Measurements from ENCODE around the gene EDIL3. TPM values are rescaled to one million over a fixed set of nuclear protein-coding genes. Genes with fewer than 3 reads are reported as not detected.

Gene EDIL3
- total and polyA plus RNA-seq, 12 donors, result 4.6 to 59.7 (median 13.7) TPM

- Histone ChIP-seq H3K4me1 (replicated peaks in 1 of 2) (no peaks in the 10 kb centered on the region), H3K27me3 (no peaks in the 10 kb centered on the region), H3K27ac (no peak overlapping the region), H3K9me3 (replicated peaks in 1 of 3) (no peaks in the 10 kb centered on the region), H3K4me3 (no peak overlapping the region), H3K36me3 (replicated peaks in 1 of 2) (no peaks in the 10 kb centered on the region)
- intact Hi-C loops (cut with DNase I), result no loop called here
- 68 to 85% (median 82%) methylated on average over 1 of the region's 1 CpG for WGBS, 4 donors
- DNase-seq, result no peak
- TF ChIP-seq CTCF (IDR thresholded peaks at IDR 0.05), result no peak
- no peak for TF ChIP-seq POLR2A (IDR thresholded peaks at IDR 0.05)
These were observed 442.5 kb downstream of the EDIL3 start for GRCh38 chr5:83942155-83942554.

GRCh38 chr5:83937837-83938236 is 446.8 kb downstream of the EDIL3 start:
- DNase-seq, result no peak
- H3K9me3 ChIP-seq (replicated peaks in 1 of 3), result no peaks in the 10 kb centered on the region
- H3K27ac ChIP-seq, result no peak overlapping the region
- H3K36me3 ChIP-seq (replicated peaks in 1 of 2), result no peaks in the 10 kb centered on the region
- H3K4me1 ChIP-seq (replicated peaks in 1 of 2), result no peaks in the 10 kb centered on the region
- no peaks in the 10 kb centered on the region for H3K27me3 ChIP-seq
- TF ChIP-seq CTCF (IDR thresholded peaks at IDR 0.05), result no peak
- TF ChIP-seq POLR2A (IDR thresholded peaks at IDR 0.05), result no peak
- WGBS, 4 donors, result 53 to 78% (median 62%) methylated on average over 1 of the region's 1 CpG
- H3K4me3 ChIP-seq, result no peak overlapping the region
- intact Hi-C loops (cut with DNase I), result no loop called here

GRCh38 chr5:83931969-83932368 is 452.7 kb downstream of the EDIL3 start:
- no peak for DNase-seq
- H3K4me1 ChIP-seq (replicated peaks in 1 of 2), result no peaks in the 10 kb centered on the region
- no peak overlapping the region for H3K4me3 ChIP-seq
- no peak overlapping the region for H3K27ac ChIP-seq
- TF ChIP-seq POLR2A (IDR thresholded peaks at IDR 0.05), result no peak
- no peak for TF ChIP-seq CTCF (IDR thresholded peaks at IDR 0.05)
- H3K36me3 ChIP-seq (replicated peaks in 1 of 2), result no peaks in the 10 kb centered on the region
- no peaks in the 10 kb centered on the region for H3K27me3 ChIP-seq
- intact Hi-C loops (cut with DNase I), result no loop called here
- no peaks in the 10 kb centered on the region for H3K9me3 ChIP-seq (replicated peaks in 1 of 3)

- no peaks in the 10 kb centered on the region for H3K4me1 ChIP-seq (replicated peaks in 1 of 2)
- no peaks in the 10 kb centered on the region for H3K27me3 ChIP-seq
- H3K4me3 ChIP-seq, result no peak overlapping the region
- WGBS, 4 donors, result 31 to 42% (median 37%) methylated on average over 4 of the region's 4 CpGs
- no peak overlapping the region for H3K27ac ChIP-seq
- TF ChIP-seq POLR2A (IDR thresholded peaks at IDR 0.05) (no peak), CTCF (IDR thresholded peaks at IDR 0.05) (peak; percentile 39 to 71 (median 56))
- DNase-seq, result peak; percentile 36 to 83 (median 64)
- H3K36me3 ChIP-seq (replicated peaks in 1 of 2), result no peaks in the 10 kb centered on the region
- intact Hi-C loops (cut with DNase I), result no loop called here
- no peaks in the 10 kb centered on the region for H3K9me3 ChIP-seq (replicated peaks in 1 of 3)
These were observed 457.4 kb downstream of the EDIL3 start for GRCh38 chr5:83927140-83927733.
